Sciatic nerve (tissue), 2 donors: ENCODE data around the gene SORBS2. TPM values are rescaled to one million over a fixed set of nuclear protein-coding genes. Genes with fewer than 3 reads are reported as not detected.
A peak's percentile ranks its signal among the peaks of the same experiment; 100 is the strongest.

Source experiments
- ATAC-seq: fragments of 200-7000 bp; cut with Tn5 transposase; one replicate; pipeline ENCODE4 v1.9.1; 2020; ENCODE audit warnings: mild to moderate bottlenecking, moderate library complexity
- DNase-seq: peaks from one replicate; pipeline ENCODE4 v3.0.0-alpha.2; 2020; ENCODE audit warnings: low spot score
- intact Hi-C: fragments of 100-400 bp; cut with DNase I; formaldehyde crosslinking; loops from one replicate; pipeline ENCODE4 v1.14.2; 2022
- total RNA-seq: library from RNA; stranded (reverse); fragmentation: NEBNext Ultra II Directional; extraction: Animal tissue kit (Norgen Biotek cat#: 25700); gene quantifications from one replicate; pipeline ENCODE4 v1.2.1, GENCODE V29; 2021
- donor health status: DM: no; HTN: no; CAD: no.
- donor health status: DM: no; HTN: no; CAD: no.

Gene SORBS2
- total RNA-seq, 1 donor from 2014 or later, result 101 TPM

DNA sequence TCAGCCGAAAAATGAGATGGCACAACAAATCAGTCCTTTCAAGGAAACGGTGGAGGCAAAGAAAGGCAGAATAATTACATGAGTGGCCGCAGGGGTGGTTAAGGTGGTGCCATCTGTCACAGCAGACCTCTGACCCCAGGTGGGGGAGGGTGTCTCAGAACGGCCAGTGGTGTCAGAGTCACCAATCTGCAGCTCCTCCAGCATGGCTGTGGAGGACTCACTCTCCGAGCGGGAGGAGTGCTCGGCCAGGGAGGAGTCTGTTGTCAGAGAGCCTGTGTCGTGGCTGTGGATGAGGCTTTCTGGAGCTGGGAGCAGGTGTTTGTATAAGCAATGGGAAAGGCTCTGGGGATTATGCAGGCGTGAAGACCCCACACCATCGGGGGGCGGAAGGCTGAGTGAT lies 146.3 kb downstream of the SORBS2 start:
- intact Hi-C loops, result no loop called here
- ATAC-seq, result no peak
- DNase-seq, result no peak

- intact Hi-C loops, result no loop called here
- ATAC-seq, result no peak
Measured at GRCh38 chr4:185664481-185664880, 147.5 kb downstream of the SORBS2 start.

GRCh38 chr4:185662030-185662778 lies 149.8 kb downstream of the SORBS2 start:
- intact Hi-C loops, result no loop called here
- no peak for ATAC-seq
- DNase-seq, result no peak

More at GRCh38 chr4:185664481-185664880, 147.5 kb downstream of the SORBS2 start:
- no peak for DNase-seq

GRCh38 chr4:185660340-185660739 lies 151.7 kb downstream of the SORBS2 start:
- intact Hi-C loops, result no loop called here
- DNase-seq (no peak), ATAC-seq (no peak)

- intact Hi-C loops, result no loop called here
- no peak for ATAC-seq
- DNase-seq, result no peak
Measured at GRCh38 chr4:185657699-185658098, 154.3 kb downstream of the SORBS2 start.

GRCh38 chr4:185657183-185657582 lies 154.8 kb downstream of the SORBS2 start:
- DNase-seq (no peak), ATAC-seq (peak; percentile 77)
- intact Hi-C loops, result no loop called here

DNA sequence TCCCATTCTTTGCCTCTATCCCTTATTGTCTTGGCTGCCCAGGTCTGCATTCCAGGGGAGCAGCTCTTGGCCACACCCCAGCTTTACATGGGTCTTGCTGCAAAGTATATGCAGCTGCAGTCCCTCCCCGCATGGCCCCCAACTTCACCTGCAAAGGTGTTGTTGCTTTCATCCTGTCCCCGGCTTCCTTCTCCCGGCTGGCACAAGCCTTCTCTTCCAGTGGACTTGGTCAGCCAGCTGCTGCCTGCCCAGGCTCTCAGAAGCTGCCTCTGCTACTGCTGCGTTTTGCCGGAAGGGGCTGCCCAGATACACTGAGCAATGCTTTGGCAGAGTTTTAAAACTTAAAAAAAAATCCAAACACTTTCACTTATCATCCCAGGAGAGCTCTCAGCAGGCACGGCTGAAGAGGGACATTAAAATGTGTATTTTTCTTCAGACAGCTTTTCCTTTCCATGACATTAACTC lies 155.5 kb downstream of the SORBS2 start:
- intact Hi-C loops, result no loop called here
- DNase-seq (no peak), ATAC-seq (peak; percentile 83)

DNA sequence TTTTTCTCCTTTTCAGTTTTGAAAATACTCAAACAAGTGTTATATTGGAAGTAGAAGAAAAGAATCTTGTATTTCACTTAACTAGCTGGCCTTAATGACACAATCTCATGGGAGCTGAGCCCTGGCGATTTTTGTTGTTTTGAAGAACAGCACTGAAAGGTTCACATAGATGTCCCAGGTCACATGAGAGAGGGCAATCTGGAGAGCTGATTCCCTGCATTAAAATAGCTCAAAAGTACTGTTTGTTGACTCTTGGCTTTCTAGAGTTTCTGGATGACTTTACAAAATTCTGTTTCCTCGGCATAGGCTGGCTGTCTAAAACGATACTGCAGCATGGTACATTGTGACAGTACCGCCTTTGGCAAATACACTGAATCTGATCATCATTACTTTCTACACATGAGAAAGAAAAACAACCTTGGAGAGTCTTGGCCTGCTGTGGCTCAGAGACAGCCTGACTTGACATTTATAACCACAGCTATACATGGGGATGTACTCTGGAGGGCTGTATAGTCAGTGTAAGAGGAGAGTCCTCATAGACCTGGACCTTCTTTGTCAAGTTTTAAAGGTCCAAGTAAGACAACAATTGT lies 156.9 kb downstream of the SORBS2 start:
- no peak for DNase-seq
- intact Hi-C loops, result no loop called here
- ATAC-seq, result no peak

GRCh38 chr4:185654311-185654710 lies 157.7 kb downstream of the SORBS2 start:
- DNase-seq (no peak), ATAC-seq (no peak)
- intact Hi-C loops, result no loop called here

DNA sequence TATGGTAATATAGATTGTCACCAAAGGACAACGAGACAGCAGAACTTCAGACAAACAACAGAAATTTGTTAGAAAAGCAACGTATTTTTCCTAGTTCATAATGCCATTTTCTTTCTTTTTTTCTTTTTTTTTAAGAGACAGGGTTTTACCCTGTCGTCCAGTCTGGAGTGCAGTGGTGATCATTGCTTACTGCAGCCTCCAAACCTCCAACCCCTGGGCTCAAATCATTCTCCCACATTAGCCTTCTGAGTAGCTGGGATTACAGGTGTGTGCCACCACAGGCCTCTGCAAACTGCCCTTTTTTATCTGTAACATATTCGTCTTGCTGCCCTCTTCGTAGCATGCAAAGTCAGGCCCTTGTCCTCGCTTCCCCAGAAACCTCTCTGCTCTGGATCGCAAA lies 160.1 kb downstream of the SORBS2 start:
- intact Hi-C loops, result no loop called here
- DNase-seq (no peak), ATAC-seq (no peak)

- DNase-seq, result no peak
- no peak for ATAC-seq
- intact Hi-C loops, result no loop called here
Measured at GRCh38 chr4:185651137-185651677, 160.8 kb downstream of the SORBS2 start.

GRCh38 chr4:185648631-185649030 lies 163.4 kb downstream of the SORBS2 start:
- ATAC-seq, result no peak
- intact Hi-C loops, result no loop called here
- DNase-seq, result no peak

GRCh38 chr4:185645403-185645802 lies 166.6 kb downstream of the SORBS2 start:
- intact Hi-C loops, result no loop called here
- DNase-seq (no peak), ATAC-seq (no peak)

DNA sequence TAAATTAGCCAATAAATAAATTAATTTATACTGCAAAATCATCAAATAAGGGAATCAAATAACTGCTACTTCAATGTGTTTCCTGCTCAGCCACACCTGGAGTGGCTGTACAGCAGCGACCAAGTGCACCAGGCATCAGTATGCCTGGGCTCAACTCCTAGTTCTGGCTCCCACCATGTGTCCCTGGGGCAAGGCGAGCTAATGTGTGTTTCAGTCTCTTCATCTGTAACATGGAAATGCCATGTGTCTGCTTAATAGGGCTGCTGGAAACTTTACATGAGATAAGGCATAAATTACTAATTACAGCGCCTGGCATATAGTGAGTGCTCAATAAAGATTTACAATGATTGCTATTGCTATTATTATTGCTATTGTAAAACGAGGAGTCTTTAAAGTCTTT lies 167.6 kb downstream of the SORBS2 start:
- ATAC-seq, result no peak
- DNase-seq, result no peak
- intact Hi-C loops, result loop anchor here (5.0 kb wide), 1 partner anchor 393 kb away; no protein-coding TSS in a partner anchor

GRCh38 chr4:185642907-185643306 lies 169.1 kb downstream of the SORBS2 start:
- intact Hi-C loops, result loop anchor here (5.0 kb wide), 1 partner anchor 394 kb away; no protein-coding TSS in a partner anchor
- DNase-seq (no peak), ATAC-seq (no peak)

GRCh38 chr4:185640811-185641675 lies 171.0 kb downstream of the SORBS2 start:
- DNase-seq, result no peak
- peak; percentile 50 for ATAC-seq
- intact Hi-C loops, result loop anchor here (5.0 kb wide), 1 partner anchor 396 kb away; no protein-coding TSS in a partner anchor

DNA sequence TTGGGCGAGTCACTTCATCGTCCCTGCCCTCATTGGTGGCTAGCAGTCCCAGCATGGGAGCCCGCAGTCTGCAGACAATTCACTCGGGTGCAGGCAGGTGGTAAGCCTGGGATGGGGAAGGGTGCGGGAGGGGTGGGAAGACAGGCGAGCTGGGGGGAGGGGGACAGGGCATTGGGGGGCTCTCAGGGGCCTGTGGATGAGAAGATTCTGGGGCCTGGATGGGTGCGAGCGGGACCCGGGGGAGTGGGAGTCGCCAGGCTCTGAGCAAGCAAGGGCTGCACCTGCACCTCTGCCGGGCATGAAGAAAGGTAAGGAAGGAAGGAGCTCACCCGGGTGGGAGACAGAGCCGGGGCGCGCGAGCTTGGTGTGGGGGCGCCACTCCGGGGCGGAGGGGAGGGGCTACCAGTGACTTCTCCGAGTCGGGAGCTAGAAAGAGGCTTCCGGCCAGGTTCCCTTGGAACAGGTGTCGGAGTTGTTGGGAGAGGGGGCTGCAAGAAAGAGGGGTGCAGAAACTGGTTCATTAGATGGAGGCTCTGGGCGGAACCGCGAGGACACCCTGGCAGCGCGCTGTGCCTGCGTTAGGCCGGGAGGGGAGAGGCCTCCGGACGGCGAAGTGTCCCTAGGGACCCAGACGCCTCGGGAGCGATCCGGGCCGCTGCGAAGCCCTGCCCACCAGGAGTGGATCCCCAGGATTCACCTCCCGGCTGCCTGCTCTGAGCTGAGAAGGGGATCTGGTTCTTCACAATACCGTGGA lies 173.3 kb downstream of the SORBS2 start:
- DNase-seq, result no peak
- ATAC-seq, result peak; percentile 58
- intact Hi-C loops, result no loop called here

DNA sequence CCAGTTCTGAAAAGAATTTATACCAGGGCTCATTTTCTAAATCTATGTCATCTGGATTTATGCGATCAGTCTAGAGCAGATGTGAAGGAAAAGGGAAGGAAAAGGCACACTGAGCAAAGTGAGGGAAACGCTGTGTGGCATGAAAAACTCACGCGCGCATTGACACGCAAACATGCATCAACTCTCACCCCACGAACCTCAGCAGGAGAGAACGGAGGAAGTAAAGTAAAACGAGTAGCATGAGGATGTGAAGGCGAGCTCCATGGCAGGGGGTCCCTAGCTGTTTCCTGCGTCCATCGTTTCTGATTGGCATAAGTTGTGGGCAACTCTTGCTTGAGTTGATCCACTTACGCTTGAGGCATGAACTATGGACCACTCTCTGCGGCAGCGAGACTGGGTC lies 173.9 kb downstream of the SORBS2 start:
- ATAC-seq, result peak; percentile 20
- no peak for DNase-seq
- intact Hi-C loops, result no loop called here
